KMS-11 (cell line): ENCODE data around the gene MGMT.

ENCODE experiments used
- H2AFZ ChIP-seq: fragments of 200-600 bp; sonication (generic); 2 replicates; pipeline ENCODE4 v1.6.1; 2016; ENCODE audit warnings: antibody characterized with exemption, mixed run types, low read depth
- H3K27ac ChIP-seq: fragments of 200-600 bp; sonication (generic); 2 replicates; pipeline ENCODE4 v1.6.1; 2016; ENCODE audit warnings: mild to moderate bottlenecking, mixed run types
- H3K27me3 ChIP-seq: fragments of 200-600 bp; sonication (generic); 2 replicates; pipeline ENCODE4 v1.6.1; 2017; ENCODE audit warnings: mild to moderate bottlenecking, low read depth, mixed run types, moderate library complexity; ENCODE audit not compliant: insufficient read depth
- H3K36me3 ChIP-seq: fragments of 200-600 bp; sonication (generic); 2 replicates; pipeline ENCODE4 v1.6.1; 2017; ENCODE audit warnings: mild to moderate bottlenecking, mixed run types; ENCODE audit not compliant: insufficient read depth
- H3K4me1 ChIP-seq: fragments of 200-600 bp; sonication (generic); 2 replicates; pipeline ENCODE4 v1.6.1; 2016; ENCODE audit warnings: mild to moderate bottlenecking, low read depth, mixed run types; ENCODE audit not compliant: poor library complexity, severe bottlenecking
- H3K4me2 ChIP-seq: fragments of 200-600 bp; sonication (generic); 2 replicates; pipeline ENCODE4 v1.7.0; 2016; ENCODE audit warnings: mild to moderate bottlenecking, mixed run types
- H3K4me3 ChIP-seq: fragments of 200-600 bp; sonication (generic); IDR thresholded peaks from 2 replicates; pipeline ENCODE4 v1.6.1; 2017; ENCODE audit warnings: low read depth, low read length, mixed read lengths; ENCODE audit not compliant: insufficient read depth
- H3K79me2 ChIP-seq: fragments of 200-600 bp; sonication (generic); 2 replicates; pipeline ENCODE4 v1.6.1; 2016; ENCODE audit warnings: low read depth, mixed run types; ENCODE audit not compliant: insufficient read depth
- H3K9ac ChIP-seq: fragments of 200-600 bp; sonication (generic); 2 replicates; pipeline ENCODE4 v1.6.1; 2016; ENCODE audit warnings: mild to moderate bottlenecking, mixed run types
- H4K20me1 ChIP-seq: fragments of 200-600 bp; sonication (generic); 2 replicates; pipeline ENCODE4 v1.6.1; 2016; ENCODE audit warnings: mild to moderate bottlenecking, mixed run types; ENCODE audit not compliant: insufficient read depth
- CTCF ChIP-seq: fragments of 200-600 bp; sonication (generic); conservative IDR thresholded peaks from 2 replicates; pipeline ENCODE4 v1.6.1; 2017; ENCODE audit warnings: low read depth, mild to moderate bottlenecking, antibody characterized with exemption, low read length, moderate library complexity, mixed read lengths

The MGMT gene

DNA sequence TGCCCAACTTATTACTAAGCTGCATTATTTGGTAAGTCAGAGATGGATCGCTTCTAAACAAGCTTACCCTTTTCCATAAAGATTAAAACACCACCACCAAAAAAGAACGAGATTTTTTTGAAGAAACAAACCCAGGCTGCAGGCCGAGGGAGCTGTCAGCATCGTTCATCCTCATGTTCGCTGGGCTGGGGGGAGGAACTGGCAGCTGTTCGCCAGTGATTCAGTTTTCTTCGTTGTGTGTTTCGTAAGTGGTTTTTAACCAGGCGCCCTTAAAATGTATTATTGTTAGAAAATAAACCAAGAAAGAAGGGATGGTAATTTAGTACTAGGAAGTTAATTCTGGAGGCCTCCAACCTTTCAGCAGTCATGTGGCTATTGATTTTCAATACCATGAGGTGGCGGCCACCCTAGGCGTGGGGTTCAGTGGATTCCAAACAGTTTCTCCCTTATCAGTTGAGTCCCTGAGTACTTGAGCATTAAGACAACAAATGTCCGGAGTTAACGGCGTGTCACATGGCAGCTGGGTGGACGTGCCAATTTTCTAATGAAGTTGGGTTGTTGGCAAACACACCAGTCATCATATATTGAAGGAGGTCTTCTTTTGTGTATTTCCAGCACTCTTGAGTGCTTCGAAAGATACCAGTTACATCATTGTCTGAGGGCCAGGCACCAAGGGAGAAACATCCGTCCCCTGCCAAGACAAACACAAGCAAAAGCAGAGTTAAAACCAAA lies 323.8 kb downstream of the MGMT start:
- H2AFZ ChIP-seq = no peak overlapping the region
- H3K9ac ChIP-seq = no peak overlapping the region
- no peaks in the 10 kb centered on the region for H3K36me3 ChIP-seq
- no peak overlapping the region for H3K4me2 ChIP-seq
- no peaks in the 10 kb centered on the region for H3K79me2 ChIP-seq
- no peaks in the 10 kb centered on the region for H3K27me3 ChIP-seq
- H3K4me3 ChIP-seq = no peak overlapping the region
- H3K4me1 ChIP-seq = no peaks in the 10 kb centered on the region
- TF ChIP-seq CTCF = no peak
- no peaks in the 10 kb centered on the region for H4K20me1 ChIP-seq
- no peak overlapping the region for H3K27ac ChIP-seq

GRCh38 chr10:129792141-129792540 lies 325.1 kb downstream of the MGMT start:
- Histone ChIP-seq H3K79me2 (no peaks in the 10 kb centered on the region), H3K9ac (no peak overlapping the region), H3K4me3 (no peak overlapping the region), H3K4me1 (no peaks in the 10 kb centered on the region), H3K4me2 (no peak overlapping the region), H3K27ac (no peak overlapping the region), H2AFZ (no peak overlapping the region), H4K20me1 (no peaks in the 10 kb centered on the region), H3K27me3 (no peaks in the 10 kb centered on the region), H3K36me3 (no peaks in the 10 kb centered on the region)
- TF ChIP-seq CTCF = no peak

DNA sequence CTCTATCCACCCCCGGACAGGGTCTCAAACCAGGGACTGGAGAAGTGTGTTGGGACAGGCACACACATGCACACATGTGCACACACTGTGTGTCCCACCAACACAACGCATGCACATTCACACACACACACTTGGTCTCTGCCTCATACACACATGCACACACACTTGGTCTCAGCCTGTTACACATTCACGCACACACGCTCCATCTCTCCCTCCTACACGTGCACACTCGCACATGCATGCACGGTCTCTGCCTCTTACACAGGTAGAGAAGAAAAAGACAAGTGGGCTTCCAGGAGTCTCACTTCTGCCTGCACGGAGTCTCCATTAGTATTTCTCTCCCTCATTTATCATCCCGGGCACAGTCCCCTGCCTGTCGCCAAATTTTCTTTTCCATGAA lies 325.8 kb downstream of the MGMT start:
- no peak overlapping the region for H3K27ac ChIP-seq
- H3K36me3 ChIP-seq = no peaks in the 10 kb centered on the region
- no peaks in the 10 kb centered on the region for H3K27me3 ChIP-seq
- no peaks in the 10 kb centered on the region for H3K4me1 ChIP-seq
- H3K4me3 ChIP-seq = no peak overlapping the region
- H3K9ac ChIP-seq = no peak overlapping the region
- no peak overlapping the region for H2AFZ ChIP-seq
- no peak for TF ChIP-seq CTCF
- no peak overlapping the region for H3K4me2 ChIP-seq
- no peaks in the 10 kb centered on the region for H4K20me1 ChIP-seq
- no peaks in the 10 kb centered on the region for H3K79me2 ChIP-seq

DNA sequence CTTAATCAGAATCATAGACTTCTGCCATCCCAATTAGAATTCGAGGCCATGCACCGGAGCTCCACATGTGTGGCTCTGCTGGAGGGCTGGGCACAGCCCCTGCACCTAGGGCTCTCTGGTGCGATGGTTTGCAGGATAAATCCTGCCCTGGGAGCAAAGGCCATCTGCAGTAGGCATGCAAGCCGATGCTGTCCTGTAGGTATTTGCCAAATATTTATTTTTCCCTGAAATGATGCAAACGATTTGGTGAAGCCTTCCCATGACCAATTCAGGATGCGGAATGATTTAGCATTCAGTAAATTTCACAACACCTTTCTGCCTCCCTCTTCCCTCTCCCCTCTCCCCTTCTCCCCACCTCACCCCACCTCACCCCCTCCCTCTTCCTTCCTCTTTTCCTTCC lies 326.4 kb downstream of the MGMT start:
- Histone ChIP-seq H2AFZ (no peak overlapping the region), H3K79me2 (no peaks in the 10 kb centered on the region), H3K9ac (no peak overlapping the region), H4K20me1 (no peaks in the 10 kb centered on the region), H3K27ac (no peak overlapping the region), H3K4me3 (no peak overlapping the region), H3K36me3 (no peaks in the 10 kb centered on the region), H3K4me1 (no peaks in the 10 kb centered on the region), H3K4me2 (no peak overlapping the region), H3K27me3 (no peaks in the 10 kb centered on the region)
- no peak for TF ChIP-seq CTCF
